Spleen (tissue), 11 donors: ENCODE data around the gene HAPLN1. TPM values are rescaled to one million over a fixed set of nuclear protein-coding genes. Genes with fewer than 3 reads are reported as not detected.

ENCODE experiments used
- DNase-seq: peaks from one replicate; pipeline ENCODE4 v3.0.0-alpha.2; 2020
- H3K27ac ChIP-seq, 8 donors: fragments of 200-600 bp; sonication (generic) in 7 of 8; 1 replicate in 4 of 8; 2 replicates in 4 of 8; pipeline versions ENCODE4 v1.5.0 to v1.8.0; 2016 to 2021; ENCODE audit warnings: inconsistent platforms in 4 of 8, mild to moderate bottlenecking in 4 of 8, moderate library complexity in 1 of 8
- H3K27me3 ChIP-seq, 7 donors: fragments of 200-600 bp; sonication (generic) in 6 of 7; replicated peaks in 1 of 7; 1 replicate in 4 of 7; 2 replicates in 3 of 7; pipeline versions ENCODE4 v1.5.0 to v1.8.0; 2016 to 2021; ENCODE audit warnings: inconsistent platforms in 3 of 7, mild to moderate bottlenecking in 1 of 7
- H3K36me3 ChIP-seq, 6 donors: fragments of 200-600 bp; sonication (generic) in 5 of 6; 1 replicate in 4 of 6; 2 replicates in 2 of 6; pipeline versions ENCODE4 v1.5.0 to v1.8.0; 2016 to 2021; ENCODE audit warnings: inconsistent platforms in 2 of 6
- H3K4me1 ChIP-seq, 6 donors: fragments of 200-600 bp; sonication (generic) in 5 of 6; 1 replicate in 3 of 6; 2 replicates in 3 of 6; pipeline versions ENCODE4 v1.5.0 to v1.8.0; 2016 to 2021; ENCODE audit warnings: inconsistent platforms in 3 of 6
- H3K4me3 ChIP-seq, 8 donors: fragments of 200-600 bp; sonication (generic) in 7 of 8; 1 replicate in 4 of 8; 2 replicates in 4 of 8; pipeline versions ENCODE4 v1.5.0 to v1.8.0; 2016 to 2021; ENCODE audit warnings: inconsistent platforms in 4 of 8, mild to moderate bottlenecking in 4 of 8, moderate library complexity in 2 of 8
- H3K9me3 ChIP-seq, 8 donors: fragments of 200-600 bp; sonication (generic) in 7 of 8; 1 replicate in 4 of 8; 2 replicates in 4 of 8; pipeline versions ENCODE4 v1.5.0 to v1.8.0; 2016 to 2021; ENCODE audit warnings: inconsistent platforms in 4 of 8
- CTCF ChIP-seq, 11 experiments: fragments of 200-600 bp in 7 of 11; fragments of 450-650 bp in 4 of 11; sonication (generic) in 4 of 11; IDR thresholded peaks in 8 of 11; conservative IDR thresholded peaks in 3 of 11; 1 replicate in 7 of 11; 2 replicates in 4 of 11; pipeline versions ENCODE4 v1.4.0 to v1.8.0; 2016 to 2021; ENCODE audit warnings: antibody characterized with exemption in 11 of 11, inconsistent platforms in 4 of 11, mild to moderate bottlenecking in 1 of 11
- POLR2A ChIP-seq, 3 donors: fragments of 450-650 bp; IDR thresholded peaks; one replicate each; pipeline ENCODE4 v1.5.1; 2017; ENCODE audit warnings: antibody characterized with exemption in 3 of 3, mild to moderate bottlenecking in 1 of 3
- POLR2AphosphoS5 ChIP-seq, 3 donors: sonication (generic); formaldehyde crosslinking; IDR thresholded peaks; one replicate each; pipeline ENCODE4 v1.5.1; 2017; ENCODE audit warnings: antibody characterized with exemption in 3 of 3
- WGBS, 5 donors: extraction: QIAGEN DNeasy Blood & Tissue Kit in 3 of 5; methylation state at CpG; one replicate each; pipeline versions ENCODE4 v1.1.5 to v1.1.7; 2013 to 2018; 5-methylcytosine and 5-hydroxymethylcytosine counted together
- intact Hi-C: fragments of 100-400 bp; cut with DNase I; formaldehyde crosslinking; loops from one replicate; pipeline ENCODE4 v1.15.0; 2023; ENCODE audit warnings: low total_unique reads
- polyA plus RNA-seq, 3 donors: library from polyadenylated mRNA; stranded (reverse); fragments of 200-250 nt; gene quantifications; one replicate each; pipeline ENCODE4 v1.2.1, GENCODE V29; 2013
- total RNA-seq, 7 donors: library from RNA; depleted of rRNA in 3 of 7; stranded (reverse); fragments of >200 nt in 3 of 7; fragmentation: NEBNext Ultra II Directional in 4 of 7; extraction: Animal tissue kit (Norgen Biotek cat#: 25700) in 4 of 7; gene quantifications; one replicate each; pipeline versions ENCODE4 v1.1.0 to v1.2.1, GENCODE V29; 2016 to 2021
- donor health status: healthy with polysubstance abuse.
- donor health status: DM: no; HTN: no; CAD: no; lungs with moderate emphysema.
- donor health status: DM: no; HTN: no; CAD: no.
- donor health status: Bipolar disorder and iron deficiency.
- donor health status: healthy.
- donor health status: DM: no; HTN: no; CAD: no.
- donor health status: DM: yes; HTN: yes; CAD: no.

The HAPLN1 gene
- total and polyA plus RNA-seq, 10 donors: not detected

GRCh38 chr5:83709973-83710372, 10.7 kb downstream of the HAPLN1 start:
- intact Hi-C loops: no loop called here
- TF ChIP-seq POLR2A (IDR thresholded peaks at IDR 0.05): no peak
- TF ChIP-seq CTCF (IDR thresholded peaks at IDR 0.05 in 8 of 11, conservative IDR thresholded peaks at IDR 0.05 in 3 of 11): no peak
- no peak for TF ChIP-seq POLR2AphosphoS5 (IDR thresholded peaks at IDR 0.05)
- Histone ChIP-seq H3K27ac (no peak overlapping the region), H3K4me3 (no peak overlapping the region), H3K36me3 (no peaks in the 10 kb centered on the region), H3K27me3 (peaks cover 0 to 8% (median 0%) of the 10 kb centered on the region in 7 donors), H3K9me3 (peaks cover 0 to 9% (median 3%) of the 10 kb centered on the region in 8 donors), H3K4me1 (no peaks in the 10 kb centered on the region)
- no peak for DNase-seq
- WGBS, 5 donors: 66 to 86% (median 75%) methylated on average over 4 of the region's 4 CpGs

GRCh38 chr5:83708170-83708569, 12.5 kb downstream of the HAPLN1 start:
- H3K9me3 ChIP-seq: peaks cover 0 to 9% (median 6%) of the 10 kb centered on the region in 8 donors
- intact Hi-C loops: no loop called here
- TF ChIP-seq CTCF (IDR thresholded peaks at IDR 0.05 in 8 of 11, conservative IDR thresholded peaks at IDR 0.05 in 3 of 11) (no peak), POLR2A (IDR thresholded peaks at IDR 0.05) (no peak), POLR2AphosphoS5 (IDR thresholded peaks at IDR 0.05) (no peak)
- no peak for DNase-seq
- peaks cover 0 to 5% (median 0%) of the 10 kb centered on the region in 7 donors for H3K27me3 ChIP-seq
- 90 to 100% (median 92%) methylated on average over 1 of the region's 1 CpG for WGBS, 5 donors
- no peaks in the 10 kb centered on the region for H3K4me1 ChIP-seq
- no peak overlapping the region for H3K4me3 ChIP-seq
- H3K27ac ChIP-seq: no peak overlapping the region
- no peaks in the 10 kb centered on the region for H3K36me3 ChIP-seq

GRCh38 chr5:83703059-83703458, 17.6 kb downstream of the HAPLN1 start:
- WGBS, 5 donors: 72 to 84% (median 75%) methylated on average over 2 of the region's 2 CpGs
- no peak overlapping the region for H3K27ac ChIP-seq
- TF ChIP-seq POLR2A (IDR thresholded peaks at IDR 0.05) (no peak), CTCF (IDR thresholded peaks at IDR 0.05 in 8 of 11, conservative IDR thresholded peaks at IDR 0.05 in 3 of 11) (no peak), POLR2AphosphoS5 (IDR thresholded peaks at IDR 0.05) (no peak)
- peaks cover 0 to 9% (median 5%) of the 10 kb centered on the region in 8 donors for H3K9me3 ChIP-seq
- intact Hi-C loops: no loop called here
- no peaks in the 10 kb centered on the region for H3K4me1 ChIP-seq
- no peak overlapping the region for H3K4me3 ChIP-seq
- no peaks in the 10 kb centered on the region for H3K27me3 ChIP-seq
- no peak for DNase-seq
- H3K36me3 ChIP-seq: no peaks in the 10 kb centered on the region

GRCh38 chr5:83701886-83702285, 18.8 kb downstream of the HAPLN1 start:
- no peak overlapping the region for H3K4me3 ChIP-seq
- no peaks in the 10 kb centered on the region for H3K27me3 ChIP-seq
- WGBS, 5 donors: 86 to 98% (median 90%) methylated on average over 6 of the region's 6 CpGs
- H3K36me3 ChIP-seq: no peaks in the 10 kb centered on the region
- DNase-seq: no peak
- no peaks in the 10 kb centered on the region for H3K4me1 ChIP-seq
- intact Hi-C loops: no loop called here
- H3K9me3 ChIP-seq: peaks cover 0 to 9% (median 4%) of the 10 kb centered on the region in 8 donors
- H3K27ac ChIP-seq: no peak overlapping the region
- no peak for TF ChIP-seq POLR2AphosphoS5 (IDR thresholded peaks at IDR 0.05)
- no peak for TF ChIP-seq POLR2A (IDR thresholded peaks at IDR 0.05)
- TF ChIP-seq CTCF (IDR thresholded peaks at IDR 0.05 in 8 of 11, conservative IDR thresholded peaks at IDR 0.05 in 3 of 11): no peak
